Measurements from ENCODE around the gene CABLES1. TPM values are rescaled to one million over a fixed set of nuclear protein-coding genes. Genes with fewer than 3 reads are reported as not detected.

The CABLES1 gene
- total RNA-seq, 1 experiment from 2014 or later: 66.4 TPM

DNA sequence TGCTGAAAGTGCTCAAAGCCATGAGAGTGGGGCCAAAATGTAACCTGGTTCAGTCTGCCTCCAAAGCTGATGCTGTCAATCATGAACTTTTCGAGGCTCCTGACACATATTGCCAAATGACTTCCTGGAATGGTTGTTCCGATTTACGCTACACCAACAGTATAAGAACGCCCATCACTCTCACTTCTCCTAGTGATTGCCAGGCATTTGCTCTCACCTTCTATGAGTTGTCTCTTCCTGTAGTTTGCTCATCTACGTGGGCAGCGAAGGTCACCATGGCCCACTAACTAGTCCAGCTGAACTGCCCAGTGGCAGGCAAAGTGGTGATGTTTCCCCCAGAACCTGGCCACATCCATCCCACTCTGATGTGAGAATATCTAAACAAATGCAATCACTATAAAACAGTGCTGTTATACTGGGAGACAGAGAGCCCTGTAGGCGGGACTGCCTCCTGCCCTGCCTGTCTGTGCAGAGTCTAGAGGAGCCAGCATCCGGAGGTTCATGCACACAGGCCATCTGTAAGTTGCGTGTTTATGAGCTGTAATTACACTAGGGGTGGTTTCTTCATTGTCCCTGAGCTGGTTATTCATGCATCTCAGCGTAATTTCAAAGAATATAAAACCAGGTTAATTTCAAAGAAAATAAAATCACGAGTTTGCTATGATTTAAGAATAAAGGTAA is 8.8 kb upstream of the CABLES1 start:
- peak overlapping the region; percentile 62 for H3K27ac ChIP-seq (ENCODE audit: low read length)
- CTCF ChIA-PET: interaction anchor here (0.9 kb wide), 1 partner anchor 94 kb away, joined by 3 read pairs; no protein-coding TSS in a partner anchor
- TF ChIP-seq TCF7L2 (IDR thresholded peaks at IDR 0.05; ENCODE audit: low read depth, low read length): no peak
- TF ChIP-seq, protein P1, sequence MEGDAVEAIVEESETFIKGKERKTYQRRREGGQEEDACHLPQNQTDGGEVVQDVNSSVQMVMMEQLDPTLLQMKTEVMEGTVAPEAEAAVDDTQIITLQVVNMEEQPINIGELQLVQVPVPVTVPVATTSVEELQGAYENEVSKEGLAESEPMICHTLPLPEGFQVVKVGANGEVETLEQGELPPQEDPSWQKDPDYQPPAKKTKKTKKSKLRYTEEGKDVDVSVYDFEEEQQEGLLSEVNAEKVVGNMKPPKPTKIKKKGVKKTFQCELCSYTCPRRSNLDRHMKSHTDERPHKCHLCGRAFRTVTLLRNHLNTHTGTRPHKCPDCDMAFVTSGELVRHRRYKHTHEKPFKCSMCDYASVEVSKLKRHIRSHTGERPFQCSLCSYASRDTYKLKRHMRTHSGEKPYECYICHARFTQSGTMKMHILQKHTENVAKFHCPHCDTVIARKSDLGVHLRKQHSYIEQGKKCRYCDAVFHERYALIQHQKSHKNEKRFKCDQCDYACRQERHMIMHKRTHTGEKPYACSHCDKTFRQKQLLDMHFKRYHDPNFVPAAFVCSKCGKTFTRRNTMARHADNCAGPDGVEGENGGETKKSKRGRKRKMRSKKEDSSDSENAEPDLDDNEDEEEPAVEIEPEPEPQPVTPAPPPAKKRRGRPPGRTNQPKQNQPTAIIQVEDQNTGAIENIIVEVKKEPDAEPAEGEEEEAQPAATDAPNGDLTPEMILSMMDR (IDR thresholded peaks at IDR 0.05): no peak
- H3K36me3 ChIP-seq (ENCODE audit: control insufficient read depth, insufficient read depth, low read length): no peaks in the 10 kb centered on the region
- BruUV-seq (replicated peaks): no TSS peak
- intact Hi-C loops (cut with micrococcal nuclease; ENCODE audit: unreplicated experiment) (no loop called here), in situ Hi-C loops (cut with HindIII; ENCODE audit: low pct_unique_long_range_greater_than_20kb, low sequenced_read_pairs) (no loop called here)
- ATAC-seq: peak; percentile 83
- POLR2A ChIA-PET: no interaction called here
- no peaks in the 10 kb centered on the region for H3K9me3 ChIP-seq (ENCODE audit: control insufficient read depth, insufficient read depth, low read depth, low read length)
- no peak overlapping the region for H3K4me3 ChIP-seq (ENCODE audit: low read depth in 2 of 2, low read length in 2 of 2)
- H3K27me3 ChIP-seq (ENCODE audit: control insufficient read depth, insufficient read depth, low read length): no peaks in the 10 kb centered on the region
- no peak for DNase-seq (ENCODE audit: low read depth, low spot score)
- peaks cover 30% of the 10 kb centered on the region for H3K4me1 ChIP-seq (ENCODE audit: control insufficient read depth, insufficient read depth, low read length)

DNA sequence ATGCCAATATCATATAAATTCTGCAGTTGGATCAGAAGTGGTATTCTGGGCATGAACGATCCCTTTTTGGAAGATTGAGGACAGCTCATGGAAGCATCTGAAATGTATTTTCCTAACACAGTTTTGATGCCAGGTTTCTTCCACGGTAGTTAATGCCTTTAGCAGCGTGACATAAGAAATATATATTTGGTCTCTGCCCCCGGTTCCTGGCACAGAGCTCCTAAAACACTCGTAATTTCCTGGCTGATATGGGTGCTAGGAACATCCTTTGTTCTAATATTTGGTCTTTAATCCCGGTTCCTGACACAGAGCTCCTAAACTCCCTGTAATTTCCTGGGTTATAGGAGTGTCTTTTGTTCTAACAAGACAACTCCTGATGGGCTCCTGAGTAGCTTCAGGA is 8.2 kb upstream of the CABLES1 start:
- in situ Hi-C loops (cut with HindIII; ENCODE audit: low pct_unique_long_range_greater_than_20kb, low sequenced_read_pairs) (no loop called here), intact Hi-C loops (cut with micrococcal nuclease; ENCODE audit: unreplicated experiment) (no loop called here)
- Histone ChIP-seq H3K4me3 (ENCODE audit: low read depth in 2 of 2, low read length in 2 of 2) (no peak overlapping the region), H3K27ac (ENCODE audit: low read length) (peak overlapping the region; percentile 62), H3K4me1 (ENCODE audit: control insufficient read depth, insufficient read depth, low read length) (peaks cover 35% of the 10 kb centered on the region), H3K27me3 (ENCODE audit: control insufficient read depth, insufficient read depth, low read length) (no peaks in the 10 kb centered on the region), H3K36me3 (ENCODE audit: control insufficient read depth, insufficient read depth, low read length) (no peaks in the 10 kb centered on the region), H3K9me3 (ENCODE audit: control insufficient read depth, insufficient read depth, low read depth, low read length) (no peaks in the 10 kb centered on the region)
- TF ChIP-seq POLR2AphosphoS5 (IDR thresholded peaks at IDR 0.05; ENCODE audit: low read depth, low read length): no peak
- TF ChIP-seq, protein P2, sequence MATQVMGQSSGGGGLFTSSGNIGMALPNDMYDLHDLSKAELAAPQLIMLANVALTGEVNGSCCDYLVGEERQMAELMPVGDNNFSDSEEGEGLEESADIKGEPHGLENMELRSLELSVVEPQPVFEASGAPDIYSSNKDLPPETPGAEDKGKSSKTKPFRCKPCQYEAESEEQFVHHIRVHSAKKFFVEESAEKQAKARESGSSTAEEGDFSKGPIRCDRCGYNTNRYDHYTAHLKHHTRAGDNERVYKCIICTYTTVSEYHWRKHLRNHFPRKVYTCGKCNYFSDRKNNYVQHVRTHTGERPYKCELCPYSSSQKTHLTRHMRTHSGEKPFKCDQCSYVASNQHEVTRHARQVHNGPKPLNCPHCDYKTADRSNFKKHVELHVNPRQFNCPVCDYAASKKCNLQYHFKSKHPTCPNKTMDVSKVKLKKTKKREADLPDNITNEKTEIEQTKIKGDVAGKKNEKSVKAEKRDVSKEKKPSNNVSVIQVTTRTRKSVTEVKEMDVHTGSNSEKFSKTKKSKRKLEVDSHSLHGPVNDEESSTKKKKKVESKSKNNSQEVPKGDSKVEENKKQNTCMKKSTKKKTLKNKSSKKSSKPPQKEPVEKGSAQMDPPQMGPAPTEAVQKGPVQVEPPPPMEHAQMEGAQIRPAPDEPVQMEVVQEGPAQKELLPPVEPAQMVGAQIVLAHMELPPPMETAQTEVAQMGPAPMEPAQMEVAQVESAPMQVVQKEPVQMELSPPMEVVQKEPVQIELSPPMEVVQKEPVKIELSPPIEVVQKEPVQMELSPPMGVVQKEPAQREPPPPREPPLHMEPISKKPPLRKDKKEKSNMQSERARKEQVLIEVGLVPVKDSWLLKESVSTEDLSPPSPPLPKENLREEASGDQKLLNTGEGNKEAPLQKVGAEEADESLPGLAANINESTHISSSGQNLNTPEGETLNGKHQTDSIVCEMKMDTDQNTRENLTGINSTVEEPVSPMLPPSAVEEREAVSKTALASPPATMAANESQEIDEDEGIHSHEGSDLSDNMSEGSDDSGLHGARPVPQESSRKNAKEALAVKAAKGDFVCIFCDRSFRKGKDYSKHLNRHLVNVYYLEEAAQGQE (IDR thresholded peaks at IDR 0.05; ENCODE audit: insufficient read depth in 1 of 2, low read depth in 2 of 2, low read length in 1 of 2): no peak
- TF ChIP-seq, protein P1 (IDR thresholded peaks at IDR 0.05): no peak
- no peak for TF ChIP-seq SIN3A (IDR thresholded peaks at IDR 0.05; ENCODE audit: borderline replicate concordance, insufficient read depth, low read depth, low read length)
- no peak for TF ChIP-seq TCF7L2 (IDR thresholded peaks at IDR 0.05; ENCODE audit: low read depth, low read length)
- no TSS peak for BruUV-seq (replicated peaks)
- no peak for ATAC-seq
- ChIA-PET POLR2A (no interaction called here), CTCF (interaction anchor here (0.7 to 0.9 kb wide), 2 partner anchors 94 to 260 kb away, joined by 3 read pairs; no protein-coding TSS in a partner anchor)
- no peak for DNase-seq (ENCODE audit: low read depth, low spot score)

Measured in Panc1 (cell line).